ENCODE measurements around the gene FER1L5. TPM values are rescaled to one million over a fixed set of nuclear protein-coding genes. Genes with fewer than 3 reads are reported as not detected.

FER1L5 gene
- total and polyA plus RNA-seq, 2 donors (not counting 1 experiment from before 2014, with no cell fraction given) = 0.24 to 0.50 TPM

- H3K4me2 ChIP-seq (ENCODE audit: extremely low read depth, insufficient read depth, low read length) = no peak overlapping the region
- TF ChIP-seq CTCF (conservative IDR thresholded peaks at IDR 0.05 in 1 of 2, IDR thresholded peaks at IDR 0.05 in 1 of 2; ENCODE audit: low read depth in 1 of 2, low read length in 2 of 2) (no peak), EZH2 (IDR thresholded peaks at IDR 0.05; ENCODE audit: low read length, missing control alignments) (no peak)
- no peaks in the 10 kb centered on the region for H3K4me1 ChIP-seq (ENCODE audit: control insufficient read depth, extremely low read depth, insufficient read depth, low read length)
- no peaks in the 10 kb centered on the region for H3K9me3 ChIP-seq (ENCODE audit: control insufficient read depth, insufficient read depth, low read depth, low read length)
- no peaks in the 10 kb centered on the region for H3K79me2 ChIP-seq (ENCODE audit: control insufficient read depth, insufficient read depth, low read length)
- no peak overlapping the region for H3K9ac ChIP-seq (ENCODE audit: insufficient read depth, low read length)
- no peaks in the 10 kb centered on the region for H3K27me3 ChIP-seq (ENCODE audit: control insufficient read depth, insufficient read depth, low read length)
- no peak overlapping the region for H2AFZ ChIP-seq (ENCODE audit: low read length)
- no peak for DNase-seq (ENCODE audit: low read depth in 2 of 2)
- H3K27ac ChIP-seq (ENCODE audit: insufficient read depth, low read length) = no peak overlapping the region
- no peaks in the 10 kb centered on the region for H4K20me1 ChIP-seq (ENCODE audit: control insufficient read depth, extremely low read depth, insufficient read depth, low read length)
- no peak overlapping the region for H3K4me3 ChIP-seq (replicated peaks in 1 of 4; ENCODE audit: control extremely low read depth in 1 of 4, insufficient read depth in 1 of 4, low read depth in 3 of 4, low read length in 4 of 4)
- peaks cover 18% of the 10 kb centered on the region for H3K36me3 ChIP-seq (ENCODE audit: control insufficient read depth, insufficient read depth, low read length)
These were observed 26.4 kb upstream of the FER1L5 start for GRCh38 chr2:96616128-96616527.

- Histone ChIP-seq H2AFZ (ENCODE audit: low read length) (no peak overlapping the region), H3K27me3 (ENCODE audit: control insufficient read depth, insufficient read depth, low read length) (no peaks in the 10 kb centered on the region), H3K4me2 (ENCODE audit: extremely low read depth, insufficient read depth, low read length) (no peak overlapping the region), H3K4me1 (ENCODE audit: control insufficient read depth, extremely low read depth, insufficient read depth, low read length) (no peaks in the 10 kb centered on the region), H3K27ac (ENCODE audit: insufficient read depth, low read length) (no peak overlapping the region), H3K79me2 (ENCODE audit: control insufficient read depth, insufficient read depth, low read length) (no peaks in the 10 kb centered on the region), H4K20me1 (ENCODE audit: control insufficient read depth, extremely low read depth, insufficient read depth, low read length) (no peaks in the 10 kb centered on the region), H3K36me3 (ENCODE audit: control insufficient read depth, insufficient read depth, low read length) (peaks cover 17% of the 10 kb centered on the region), H3K9ac (ENCODE audit: insufficient read depth, low read length) (no peak overlapping the region), H3K4me3 (replicated peaks in 1 of 4; ENCODE audit: control extremely low read depth in 1 of 4, insufficient read depth in 1 of 4, low read depth in 3 of 4, low read length in 4 of 4) (no peak overlapping the region), H3K9me3 (ENCODE audit: control insufficient read depth, insufficient read depth, low read depth, low read length) (no peaks in the 10 kb centered on the region)
- TF ChIP-seq EZH2 (IDR thresholded peaks at IDR 0.05; ENCODE audit: low read length, missing control alignments) = no peak
- no peak for TF ChIP-seq CTCF (conservative IDR thresholded peaks at IDR 0.05 in 1 of 2, IDR thresholded peaks at IDR 0.05 in 1 of 2; ENCODE audit: low read depth in 1 of 2, low read length in 2 of 2)
- DNase-seq (ENCODE audit: low read depth in 2 of 2) = no peak
These were observed 26.0 kb upstream of the FER1L5 start for GRCh38 chr2:96616535-96616934.

GRCh38 chr2:96617012-96617411, 25.6 kb upstream of the FER1L5 start:
- Histone ChIP-seq H3K79me2 (ENCODE audit: control insufficient read depth, insufficient read depth, low read length) (no peaks in the 10 kb centered on the region), H3K36me3 (ENCODE audit: control insufficient read depth, insufficient read depth, low read length) (peaks cover 17% of the 10 kb centered on the region), H2AFZ (ENCODE audit: low read length) (no peak overlapping the region), H3K9ac (ENCODE audit: insufficient read depth, low read length) (no peak overlapping the region), H3K4me3 (replicated peaks in 1 of 4; ENCODE audit: control extremely low read depth in 1 of 4, insufficient read depth in 1 of 4, low read depth in 3 of 4, low read length in 4 of 4) (no peak overlapping the region), H3K4me1 (ENCODE audit: control insufficient read depth, extremely low read depth, insufficient read depth, low read length) (no peaks in the 10 kb centered on the region), H3K4me2 (ENCODE audit: extremely low read depth, insufficient read depth, low read length) (no peak overlapping the region), H3K27me3 (ENCODE audit: control insufficient read depth, insufficient read depth, low read length) (no peaks in the 10 kb centered on the region), H3K27ac (ENCODE audit: insufficient read depth, low read length) (no peak overlapping the region), H3K9me3 (ENCODE audit: control insufficient read depth, insufficient read depth, low read depth, low read length) (no peaks in the 10 kb centered on the region), H4K20me1 (ENCODE audit: control insufficient read depth, extremely low read depth, insufficient read depth, low read length) (no peaks in the 10 kb centered on the region)
- no peak for TF ChIP-seq EZH2 (IDR thresholded peaks at IDR 0.05; ENCODE audit: low read length, missing control alignments)
- no peak for TF ChIP-seq CTCF (conservative IDR thresholded peaks at IDR 0.05 in 1 of 2, IDR thresholded peaks at IDR 0.05 in 1 of 2; ENCODE audit: low read depth in 1 of 2, low read length in 2 of 2)
- no peak for DNase-seq (ENCODE audit: low read depth in 2 of 2)

All from fibroblast of lung (primary cell).